Activated CD4-positive, alpha-beta T cell treated with anti-CD3 and anti-CD28 coated beads for 1 hour (primary cell): Measurements from ENCODE around the gene C17orf50.

Experiments
- DNase-seq: peaks from one replicate; pipeline ENCODE4 v3.0.0-alpha.2; 2020

C17orf50 gene

GRCh38 chr17:35757243-35757642 is 3.4 kb upstream of the C17orf50 start:
- no peak for DNase-seq

- no peak for DNase-seq
Measured at GRCh38 chr17:35761601-35762000, 914 bp downstream of the C17orf50 start.

- DNase-seq: no peak
Measured at GRCh38 chr17:35763767-35764122, 3.1 kb downstream of the C17orf50 start.

GRCh38 chr17:35764123-35764991 is 3.7 kb downstream of the C17orf50 start:
- peak; percentile 78 for DNase-seq

- DNase-seq: no peak
Measured at GRCh38 chr17:35765086-35765710, 4.5 kb downstream of the C17orf50 start.

GRCh38 chr17:35765756-35766488 is 5.2 kb downstream of the C17orf50 start:
- DNase-seq: no peak

- no peak for DNase-seq
Measured at GRCh38 chr17:35766489-35766877, 5.8 kb downstream of the C17orf50 start.

GRCh38 chr17:35766903-35767510 is 6.3 kb downstream of the C17orf50 start:
- no peak for DNase-seq

GRCh38 chr17:35768797-35769196 is 8.1 kb downstream of the C17orf50 start:
- no peak for DNase-seq

GRCh38 chr17:35769895-35770486 is 9.3 kb downstream of the C17orf50 start:
- DNase-seq: no peak

- no peak for DNase-seq
Measured at GRCh38 chr17:35773129-35773528, 12.4 kb downstream of the C17orf50 start.

- DNase-seq: no peak
Measured at GRCh38 chr17:35773679-35774425, 13.2 kb downstream of the C17orf50 start.

GRCh38 chr17:35774499-35774898 is 13.8 kb downstream of the C17orf50 start:
- no peak for DNase-seq

- no peak for DNase-seq
Measured at GRCh38 chr17:35775039-35775438, 14.4 kb downstream of the C17orf50 start.

GRCh38 chr17:35775583-35775982 is 14.9 kb downstream of the C17orf50 start:
- no peak for DNase-seq

- DNase-seq: no peak
Measured at GRCh38 chr17:35778641-35779196, 18.0 kb downstream of the C17orf50 start.

GRCh38 chr17:35780950-35781349 is 20.3 kb downstream of the C17orf50 start:
- DNase-seq: no peak

GRCh38 chr17:35784895-35785294 is 24.2 kb downstream of the C17orf50 start:
- no peak for DNase-seq

GRCh38 chr17:35786941-35787432 is 26.3 kb downstream of the C17orf50 start:
- DNase-seq: no peak

- DNase-seq: no peak
Measured at GRCh38 chr17:35788477-35789368, 28.0 kb downstream of the C17orf50 start.

- no peak for DNase-seq
Measured at GRCh38 chr17:35790841-35791240, 30.2 kb downstream of the C17orf50 start.
